OCI-LY1 (cell line): ENCODE results near the gene ANKIB1.

Source experiments
- H2AFZ ChIP-seq: fragments of 200-600 bp; sonication (generic), shearing (Covaris generic); 2 replicates; pipeline ENCODE4 v1.6.0; 2014; ENCODE audit warnings: antibody characterized with exemption, mild to moderate bottlenecking, low read length
- H3F3A ChIP-seq: fragments of 200-600 bp; sonication (generic), shearing (Covaris generic); 2 replicates; pipeline ENCODE4 v1.6.0; 2014; ENCODE audit warnings: mild to moderate bottlenecking, antibody characterized with exemption, low read length, moderate library complexity; ENCODE audit not compliant: insufficient read depth
- H3K27ac ChIP-seq: fragments of 200-600 bp; sonication (generic); 2 replicates; pipeline ENCODE4 v1.5.1; 2014; ENCODE audit warnings: low read length, mixed run types, mild to moderate bottlenecking, low read depth; ENCODE audit not compliant: poor library complexity, severe bottlenecking
- H3K27me3 ChIP-seq: fragments of 200-600 bp; sonication (generic); 2 replicates; pipeline ENCODE4 v1.6.0; 2014; ENCODE audit warnings: antibody characterized with exemption, mild to moderate bottlenecking, low read length, moderate library complexity; ENCODE audit not compliant: insufficient read depth
- H3K36me3 ChIP-seq: fragments of 200-600 bp; sonication (generic); 2 replicates; pipeline ENCODE4 v1.6.1; 2014; ENCODE audit warnings: mild to moderate bottlenecking, antibody characterized with exemption, low read length, moderate library complexity, mixed read lengths; ENCODE audit not compliant: insufficient read depth
- H3K4me1 ChIP-seq: fragments of 200-600 bp; sonication (generic); 2 replicates; pipeline ENCODE4 v1.5.1; 2014; ENCODE audit warnings: mild to moderate bottlenecking, low read length, moderate library complexity; ENCODE audit not compliant: insufficient read depth, severe bottlenecking
- H3K4me2 ChIP-seq: fragments of 200-600 bp; sonication (generic), shearing (Covaris generic); 2 replicates; pipeline ENCODE4 v1.6.1; 2014; ENCODE audit warnings: low read length
- H3K4me3 ChIP-seq: fragments of 200-600 bp; sonication (generic); 2 replicates; pipeline ENCODE4 v1.5.1; 2014; ENCODE audit warnings: low read length, low read depth, mild to moderate bottlenecking, mixed read lengths; ENCODE audit not compliant: poor library complexity, severe bottlenecking
- H3K79me2 ChIP-seq: fragments of 200-600 bp; shearing (Covaris generic); 2 replicates; pipeline ENCODE4 v1.6.1; 2016; ENCODE audit warnings: mixed run types, low read length, mixed read lengths; ENCODE audit not compliant: insufficient read depth
- H3K9ac ChIP-seq: fragments of 200-600 bp; sonication (generic), shearing (Covaris generic); 2 replicates; pipeline ENCODE4 v1.6.1; 2014; ENCODE audit warnings: mild to moderate bottlenecking, low read length, mixed read lengths
- H3K9me2 ChIP-seq: fragments of 200-600 bp; sonication (generic), shearing (Covaris generic); 2 replicates; pipeline ENCODE4 v1.6.1; 2014; ENCODE audit warnings: low read depth, mild to moderate bottlenecking, low read length, mixed read lengths
- H3K9me3 ChIP-seq: fragments of 200-600 bp; shearing (Covaris generic); 2 replicates; pipeline ENCODE4 v1.6.1; 2014; ENCODE audit warnings: low read length, mixed read lengths
- H4K20me1 ChIP-seq: fragments of 200-600 bp; sonication (generic), shearing (Covaris generic); 2 replicates; pipeline ENCODE4 v1.6.0; 2016; ENCODE audit warnings: mild to moderate bottlenecking, low read length; ENCODE audit not compliant: insufficient read depth
- EZH2 ChIP-seq: fragments of 200-600 bp; sonication (generic), shearing (Covaris generic); IDR thresholded peaks from 2 replicates; pipeline ENCODE4 v1.8.0; 2017; ENCODE audit warnings: borderline replicate concordance, mixed run types, mild to moderate bottlenecking, antibody characterized with exemption, low read length, moderate library complexity, mixed read lengths
- TF ChIP-seq, protein P1 (sequence below): fragments of 200-600 bp; sonication (generic), shearing (Covaris generic); IDR thresholded peaks from 2 replicates; pipeline ENCODE4 v1.5.1; 2017; ENCODE audit warnings: mild to moderate bottlenecking, antibody characterized with exemption, low read length, moderate library complexity, mixed read lengths

The ANKIB1 gene

DNA sequence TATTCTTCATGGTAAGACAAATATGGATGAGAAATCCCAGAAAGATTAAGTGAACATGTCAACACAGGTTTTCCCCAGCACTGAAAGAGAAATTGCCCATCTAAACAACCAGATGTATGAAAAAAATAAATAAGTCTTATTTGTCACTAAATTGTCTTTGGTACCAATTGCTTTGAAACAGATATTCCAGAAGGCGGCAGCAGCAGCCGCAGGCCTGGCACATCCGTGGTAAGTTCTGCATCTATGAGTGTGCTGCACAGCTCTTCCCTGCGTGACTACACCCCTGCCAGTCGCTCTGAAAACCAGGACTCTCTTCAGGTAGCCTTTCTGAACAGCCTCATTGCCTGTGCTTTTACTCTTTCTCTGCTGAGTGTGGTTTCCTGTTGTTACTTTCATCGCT lies 151.8 kb downstream of the ANKIB1 start:
- Histone ChIP-seq H3K9me3 (no peaks in the 10 kb centered on the region), H4K20me1 (no peaks in the 10 kb centered on the region), H2AFZ (no peak overlapping the region), H3K27ac (no peak overlapping the region), H3K4me2 (no peak overlapping the region), H3K27me3 (no peaks in the 10 kb centered on the region), H3K79me2 (no peaks in the 10 kb centered on the region), H3K9ac (no peak overlapping the region), H3K4me3 (no peak overlapping the region), H3K9me2 (no peaks in the 10 kb centered on the region), H3F3A (no peaks in the 10 kb centered on the region), H3K4me1 (no peaks in the 10 kb centered on the region), H3K36me3 (peaks cover 37% of the 10 kb centered on the region)
- TF ChIP-seq EZH2 = no peak
- TF ChIP-seq, protein P1, sequence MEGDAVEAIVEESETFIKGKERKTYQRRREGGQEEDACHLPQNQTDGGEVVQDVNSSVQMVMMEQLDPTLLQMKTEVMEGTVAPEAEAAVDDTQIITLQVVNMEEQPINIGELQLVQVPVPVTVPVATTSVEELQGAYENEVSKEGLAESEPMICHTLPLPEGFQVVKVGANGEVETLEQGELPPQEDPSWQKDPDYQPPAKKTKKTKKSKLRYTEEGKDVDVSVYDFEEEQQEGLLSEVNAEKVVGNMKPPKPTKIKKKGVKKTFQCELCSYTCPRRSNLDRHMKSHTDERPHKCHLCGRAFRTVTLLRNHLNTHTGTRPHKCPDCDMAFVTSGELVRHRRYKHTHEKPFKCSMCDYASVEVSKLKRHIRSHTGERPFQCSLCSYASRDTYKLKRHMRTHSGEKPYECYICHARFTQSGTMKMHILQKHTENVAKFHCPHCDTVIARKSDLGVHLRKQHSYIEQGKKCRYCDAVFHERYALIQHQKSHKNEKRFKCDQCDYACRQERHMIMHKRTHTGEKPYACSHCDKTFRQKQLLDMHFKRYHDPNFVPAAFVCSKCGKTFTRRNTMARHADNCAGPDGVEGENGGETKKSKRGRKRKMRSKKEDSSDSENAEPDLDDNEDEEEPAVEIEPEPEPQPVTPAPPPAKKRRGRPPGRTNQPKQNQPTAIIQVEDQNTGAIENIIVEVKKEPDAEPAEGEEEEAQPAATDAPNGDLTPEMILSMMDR = no peak

DNA sequence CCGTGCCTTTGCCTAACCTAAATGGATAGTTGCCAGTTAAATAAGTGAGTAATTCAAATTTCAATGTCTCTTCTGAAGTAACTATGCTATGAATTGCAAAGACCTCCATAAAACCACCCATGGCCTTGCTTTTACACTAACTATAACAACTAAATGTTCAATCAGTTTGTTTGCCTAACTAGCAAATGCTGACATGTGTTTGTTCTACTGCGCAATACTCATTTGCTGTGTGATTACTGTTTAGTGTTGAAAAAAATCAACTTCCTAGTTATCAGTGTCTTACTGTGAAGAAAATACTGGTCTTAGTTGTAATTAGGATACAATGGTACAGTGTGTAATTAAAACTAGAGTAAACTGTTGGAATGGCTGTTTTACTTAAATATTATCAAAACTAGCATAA lies 154.2 kb downstream of the ANKIB1 start:
- no peaks in the 10 kb centered on the region for H3F3A ChIP-seq
- no peak overlapping the region for H3K27ac ChIP-seq
- H3K4me2 ChIP-seq = no peak overlapping the region
- no peaks in the 10 kb centered on the region for H4K20me1 ChIP-seq
- no peaks in the 10 kb centered on the region for H3K9me2 ChIP-seq
- no peaks in the 10 kb centered on the region for H3K79me2 ChIP-seq
- H3K4me3 ChIP-seq = no peak overlapping the region
- no peak overlapping the region for H2AFZ ChIP-seq
- no peak for TF ChIP-seq EZH2
- TF ChIP-seq, protein P1 = no peak
- H3K9me3 ChIP-seq = no peaks in the 10 kb centered on the region
- H3K36me3 ChIP-seq = peaks cover 37% of the 10 kb centered on the region
- H3K27me3 ChIP-seq = no peaks in the 10 kb centered on the region
- H3K9ac ChIP-seq = no peak overlapping the region
- no peaks in the 10 kb centered on the region for H3K4me1 ChIP-seq

DNA sequence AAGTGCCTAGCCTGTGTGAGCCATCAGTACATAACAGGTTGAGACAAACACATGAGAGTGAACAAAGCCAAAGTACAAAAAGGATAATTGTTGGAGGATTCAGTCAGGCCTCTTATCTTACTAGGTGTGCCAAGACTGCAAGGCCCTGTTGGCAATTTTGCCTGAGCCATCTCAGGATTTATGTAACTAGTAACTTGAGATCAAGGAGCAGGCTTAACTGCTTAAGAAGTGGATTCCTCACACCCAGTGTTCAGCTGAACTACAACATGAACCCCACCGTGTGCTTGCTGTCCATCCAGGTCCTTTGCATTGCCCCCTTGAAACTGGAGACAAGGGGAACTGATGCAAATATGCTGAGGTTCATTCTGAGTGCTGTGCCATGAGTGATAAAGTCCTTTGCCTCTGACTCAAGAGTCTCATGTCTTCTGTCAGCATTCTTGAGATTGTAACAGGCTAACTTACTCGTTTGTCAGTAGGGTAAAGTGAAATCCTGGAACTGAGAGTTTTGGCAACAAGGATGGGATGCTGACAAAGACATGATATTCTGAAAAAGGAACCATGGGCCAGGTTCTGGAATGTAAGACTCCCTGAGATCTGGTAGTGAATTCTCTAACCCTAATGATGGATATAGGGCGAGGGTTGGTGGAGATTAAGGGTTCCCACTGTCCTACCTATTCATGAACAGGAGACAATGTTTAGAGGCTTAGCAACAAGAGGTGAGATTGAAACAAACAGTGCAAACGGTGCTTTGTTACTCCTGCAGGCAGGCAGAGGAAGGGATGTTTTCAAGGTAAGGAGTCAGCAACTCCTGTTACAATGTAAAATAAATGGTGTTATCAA lies 157.4 kb downstream of the ANKIB1 start:
- no peak overlapping the region for H3K4me2 ChIP-seq
- H3K4me1 ChIP-seq = no peaks in the 10 kb centered on the region
- no peak overlapping the region for H3K4me3 ChIP-seq
- no peak overlapping the region for H3K27ac ChIP-seq
- peaks cover 24% of the 10 kb centered on the region for H3K36me3 ChIP-seq
- no peaks in the 10 kb centered on the region for H4K20me1 ChIP-seq
- H3K9me2 ChIP-seq = no peaks in the 10 kb centered on the region
- H3K9me3 ChIP-seq = no peaks in the 10 kb centered on the region
- TF ChIP-seq, protein P1 = no peak
- TF ChIP-seq EZH2 = no peak
- H3K9ac ChIP-seq = no peak overlapping the region
- no peak overlapping the region for H2AFZ ChIP-seq
- H3K27me3 ChIP-seq = no peaks in the 10 kb centered on the region
- H3F3A ChIP-seq = no peaks in the 10 kb centered on the region
- no peaks in the 10 kb centered on the region for H3K79me2 ChIP-seq
